Transverse colon (tissue), 4 donors: ENCODE measurements around the gene GGA1. TPM values are rescaled to one million over a fixed set of nuclear protein-coding genes. Genes with fewer than 3 reads are reported as not detected.

Experiments used
- DNase-seq: peaks from one replicate; pipeline ENCODE4 v3.0.0-alpha.2; 2019
- H3K27ac ChIP-seq, 4 donors: fragments of 200-600 bp; sonication (generic); 2 replicates each; pipeline ENCODE4 v1.5.1; 2016 to 2018; ENCODE audit warnings: inconsistent platforms in 4 of 4
- H3K27me3 ChIP-seq: fragments of 200-600 bp; sonication (generic); 2 replicates; pipeline ENCODE4 v1.5.1; 2017; ENCODE audit warnings: inconsistent platforms
- H3K36me3 ChIP-seq, 4 donors: fragments of 200-600 bp; sonication (generic); 2 replicates each; pipeline ENCODE4 v1.5.1; 2017 to 2019; ENCODE audit warnings: inconsistent platforms in 4 of 4
- H3K4me1 ChIP-seq, 4 donors: fragments of 200-600 bp; sonication (generic); 2 replicates each; pipeline ENCODE4 v1.5.1; 2017 to 2020; ENCODE audit warnings: inconsistent platforms in 4 of 4
- H3K4me3 ChIP-seq, 4 donors: fragments of 200-600 bp; sonication (generic); 1 replicate in 1 of 4; 2 replicates in 3 of 4; pipeline versions ENCODE4 v1.5.1 to v1.6.1; 2017 to 2019; ENCODE audit warnings: inconsistent platforms in 4 of 4
- H3K9me3 ChIP-seq, 2 donors: fragments of 200-600 bp; sonication (generic); 2 replicates each; pipeline ENCODE4 v1.5.1; 2017 to 2019; ENCODE audit warnings: inconsistent platforms in 2 of 2
- EP300 ChIP-seq: sonication (generic); formaldehyde crosslinking; IDR thresholded peaks from one replicate; pipeline ENCODE4 v1.6.1; 2017; ENCODE audit warnings: antibody characterized with exemption, low read depth
- POLR2A ChIP-seq: fragments of 450-650 bp; IDR thresholded peaks from one replicate; pipeline ENCODE4 v1.6.1; 2016; ENCODE audit warnings: antibody characterized with exemption, mild to moderate bottlenecking, moderate library complexity
- POLR2AphosphoS5 ChIP-seq, 3 donors: sonication (generic); formaldehyde crosslinking; IDR thresholded peaks; one replicate each; pipeline ENCODE4 v1.6.1; 2016; ENCODE audit warnings: antibody characterized with exemption in 3 of 3
- WGBS, 2 donors: methylation state at CpG; one replicate each; pipeline ENCODE4 v1.1.5; 2018; ENCODE audit warnings: low coverage in 1 of 2; 5-methylcytosine and 5-hydroxymethylcytosine counted together
- in situ Hi-C, 4 donors: fragments of 200-750 bp; cut with MboI; loops; one replicate each; pipeline versions ENCODE4 v1.15.0 to v1.15.1; 2017; ENCODE audit warnings: low sequenced_read_pairs in 3 of 4, low pct_ligation_motif_present in 1 of 4, low pct_unique_long_range_greater_than_20kb in 1 of 4
- intact Hi-C: fragments of 100-400 bp; cut with DNase I; formaldehyde crosslinking; loops from one replicate; pipeline ENCODE4 v1.15.1; 2023; ENCODE audit warnings: low total_unique reads
- total RNA-seq, 4 donors: library from RNA; depleted of rRNA; stranded (reverse); fragments of >200 nt; gene quantifications; one replicate each; pipeline ENCODE4 v1.1.0, GENCODE V29; 2016
- TF ChIP-seq, protein P1 (sequence below), 5 experiments: fragments of 200-600 bp in 3 of 5; fragments of 450-650 bp in 2 of 5; sonication (generic) in 3 of 5; IDR thresholded peaks; 1 replicate in 2 of 5; 2 replicates in 3 of 5; pipeline ENCODE4 v1.5.1; 2016 to 2017; ENCODE audit warnings: antibody characterized with exemption in 5 of 5, inconsistent platforms in 3 of 5, mild to moderate bottlenecking in 2 of 5, moderate library complexity in 1 of 5

Gene GGA1
- total RNA-seq, 4 donors from 2014 or later = 60.1 to 142 (median 73.8) TPM

DNA sequence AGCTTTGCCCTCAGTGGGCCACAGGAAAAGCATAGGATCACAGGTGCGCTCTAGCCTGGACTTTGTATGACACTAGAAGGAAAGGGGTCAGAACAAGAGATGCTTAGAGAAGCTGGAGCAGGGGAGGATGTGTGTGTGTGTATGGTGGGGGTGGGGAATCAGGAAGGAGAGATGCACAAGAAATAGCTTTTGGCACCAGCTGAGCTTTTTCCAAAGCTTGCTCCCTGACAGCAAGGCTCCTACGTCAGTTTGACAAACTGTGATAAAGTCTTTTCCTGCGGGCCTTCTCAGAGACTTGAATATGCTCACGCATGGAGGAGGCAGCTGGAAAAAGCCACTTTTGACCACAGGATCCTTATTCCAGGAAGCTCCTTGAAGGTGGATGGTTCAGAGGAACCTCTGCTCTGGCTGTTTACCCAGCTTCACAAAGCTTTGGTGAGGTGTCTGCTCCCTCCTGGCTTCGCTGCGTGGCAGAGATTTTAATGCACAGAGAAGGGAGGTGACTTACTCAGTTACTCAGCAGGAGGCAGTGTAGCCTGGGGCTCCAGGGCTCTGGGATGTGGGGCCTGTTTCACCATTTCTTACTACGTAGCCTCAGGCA is 44.4 kb upstream of the GGA1 start:
- no peak for DNase-seq
- in situ Hi-C loops = no loop called here
- no peaks in the 10 kb centered on the region for H3K36me3 ChIP-seq
- no peaks in the 10 kb centered on the region for H3K9me3 ChIP-seq
- H3K4me1 ChIP-seq = peaks cover 50 to 84% (median 74%) of the 10 kb centered on the region in 4 donors
- no peak overlapping the region for H3K4me3 ChIP-seq
- TF ChIP-seq, protein P1, sequence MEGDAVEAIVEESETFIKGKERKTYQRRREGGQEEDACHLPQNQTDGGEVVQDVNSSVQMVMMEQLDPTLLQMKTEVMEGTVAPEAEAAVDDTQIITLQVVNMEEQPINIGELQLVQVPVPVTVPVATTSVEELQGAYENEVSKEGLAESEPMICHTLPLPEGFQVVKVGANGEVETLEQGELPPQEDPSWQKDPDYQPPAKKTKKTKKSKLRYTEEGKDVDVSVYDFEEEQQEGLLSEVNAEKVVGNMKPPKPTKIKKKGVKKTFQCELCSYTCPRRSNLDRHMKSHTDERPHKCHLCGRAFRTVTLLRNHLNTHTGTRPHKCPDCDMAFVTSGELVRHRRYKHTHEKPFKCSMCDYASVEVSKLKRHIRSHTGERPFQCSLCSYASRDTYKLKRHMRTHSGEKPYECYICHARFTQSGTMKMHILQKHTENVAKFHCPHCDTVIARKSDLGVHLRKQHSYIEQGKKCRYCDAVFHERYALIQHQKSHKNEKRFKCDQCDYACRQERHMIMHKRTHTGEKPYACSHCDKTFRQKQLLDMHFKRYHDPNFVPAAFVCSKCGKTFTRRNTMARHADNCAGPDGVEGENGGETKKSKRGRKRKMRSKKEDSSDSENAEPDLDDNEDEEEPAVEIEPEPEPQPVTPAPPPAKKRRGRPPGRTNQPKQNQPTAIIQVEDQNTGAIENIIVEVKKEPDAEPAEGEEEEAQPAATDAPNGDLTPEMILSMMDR (IDR thresholded peaks at IDR 0.05) = no peak
- TF ChIP-seq POLR2A = no peak
- no peak for TF ChIP-seq EP300
- TF ChIP-seq POLR2AphosphoS5 (IDR thresholded peaks at IDR 0.05) = no peak
- no peaks in the 10 kb centered on the region for H3K27me3 ChIP-seq
- intact Hi-C loops = no loop called here
- H3K27ac ChIP-seq = peak overlapping the region; percentile 97 to 99 (median 99)
- WGBS, 2 donors = 46 to 73% methylated on average over 3 to 7 of the region's 7 CpGs

- WGBS, 2 donors = 62% methylated on average over 15 of the region's 17 CpGs; no CpG with 5 or more reads in 1 of the 2 donors
- Histone ChIP-seq H3K27ac (peak overlapping the region; percentile 12 to 99 (median 48)), H3K4me3 (no peak overlapping the region), H3K36me3 (no peaks in the 10 kb centered on the region), H3K9me3 (no peaks in the 10 kb centered on the region), H3K27me3 (no peaks in the 10 kb centered on the region), H3K4me1 (peaks cover 55 to 91% (median 82%) of the 10 kb centered on the region in 4 donors)
- in situ Hi-C loops = no loop called here
- TF ChIP-seq EP300 (no peak), POLR2A (no peak)
- TF ChIP-seq, protein P1 (IDR thresholded peaks at IDR 0.05) = no peak
- intact Hi-C loops = loop anchor here (2.0 kb wide), 1 partner anchor 21 kb away; no protein-coding TSS in a partner anchor
- no peak for DNase-seq
These were observed 42.8 kb upstream of the GGA1 start for GRCh38 chr22:37565830-37566229.

GRCh38 chr22:37566329-37566837 is 42.3 kb upstream of the GGA1 start:
- no peak overlapping the region for H3K4me3 ChIP-seq
- peak overlapping the region; percentile 51 to 99 (median 68) for H3K27ac ChIP-seq
- no peaks in the 10 kb centered on the region for H3K27me3 ChIP-seq
- peak; percentile 44 for DNase-seq
- H3K9me3 ChIP-seq = no peaks in the 10 kb centered on the region
- in situ Hi-C loops (no loop called here), intact Hi-C loops (loop anchor here (2.0 kb wide), 1 partner anchor 22 kb away; no protein-coding TSS in a partner anchor)
- H3K36me3 ChIP-seq = no peaks in the 10 kb centered on the region
- peaks cover 59 to 89% (median 86%) of the 10 kb centered on the region in 4 donors for H3K4me1 ChIP-seq
- TF ChIP-seq POLR2AphosphoS5 (IDR thresholded peaks at IDR 0.05) (no peak), EP300 (no peak), POLR2A (no peak)
- TF ChIP-seq, protein P1 (IDR thresholded peaks at IDR 0.05) = no peak
- 72% methylated on average over 23 of the region's 28 CpGs; no CpG with 5 or more reads in 1 of the 2 donors for WGBS, 2 donors

DNA sequence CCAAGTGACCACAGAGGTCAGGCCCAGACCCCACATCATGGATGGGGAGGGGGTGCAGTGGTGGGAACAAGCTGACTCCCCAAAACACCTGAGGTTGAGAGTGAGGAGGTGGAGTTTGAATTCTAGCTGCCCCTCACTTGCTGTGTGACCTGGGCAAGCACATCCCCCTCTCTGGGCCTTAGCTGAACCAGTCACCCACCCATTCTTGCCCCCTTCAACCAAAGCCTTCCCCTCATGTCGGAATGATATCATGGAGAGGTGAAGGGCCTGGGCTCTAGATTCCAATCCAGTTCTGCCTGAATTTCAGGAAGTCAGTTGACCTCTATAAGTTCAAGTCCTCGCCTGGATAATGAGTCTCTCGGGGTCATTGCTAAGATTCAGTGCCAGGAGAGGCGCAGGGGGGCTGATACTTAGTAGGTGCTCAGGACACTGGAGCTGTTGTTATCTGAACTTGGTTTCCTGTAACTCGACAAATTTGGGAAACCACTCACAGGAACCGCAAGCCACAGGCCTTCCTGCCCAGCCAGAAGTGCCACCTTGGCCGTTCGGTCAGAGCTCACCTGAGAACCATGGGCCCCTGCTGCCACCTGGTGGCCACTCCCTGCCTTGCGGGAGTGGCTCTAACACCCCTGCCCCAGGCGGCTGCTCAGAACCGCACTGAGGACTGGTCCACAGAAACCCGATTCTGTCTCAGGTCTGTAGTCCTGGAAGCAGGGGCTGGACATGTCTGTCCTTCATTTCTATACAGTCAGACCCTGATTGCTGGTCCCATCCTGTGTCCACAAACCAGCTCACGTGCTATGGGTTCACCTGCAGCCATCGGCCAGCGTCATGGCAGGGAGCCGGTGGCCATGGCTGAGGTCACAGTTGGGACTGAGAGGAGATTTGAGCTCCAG is 41.5 kb upstream of the GGA1 start:
- in situ Hi-C loops (no loop called here), intact Hi-C loops (loop anchor here (2.0 kb wide), 1 partner anchor 22 kb away; no protein-coding TSS in a partner anchor)
- peak in 1 of 3 donors; percentile 9 for TF ChIP-seq POLR2AphosphoS5 (IDR thresholded peaks at IDR 0.05)
- no peak for TF ChIP-seq POLR2A
- TF ChIP-seq EP300 = no peak
- TF ChIP-seq, protein P1 (IDR thresholded peaks at IDR 0.05) = peak; percentile 95 to 97 (median 96)
- peaks cover 58 to 83% (median 79%) of the 10 kb centered on the region in 4 donors for H3K4me1 ChIP-seq
- H3K27me3 ChIP-seq = no peaks in the 10 kb centered on the region
- no peaks in the 10 kb centered on the region for H3K9me3 ChIP-seq
- H3K27ac ChIP-seq = peak overlapping the region; percentile 51 to 99 (median 68)
- no peak overlapping the region for H3K4me3 ChIP-seq
- H3K36me3 ChIP-seq = no peaks in the 10 kb centered on the region
- WGBS, 2 donors = 35% methylated on average over 14 of the region's 16 CpGs; no CpG with 5 or more reads in 1 of the 2 donors
- DNase-seq = peak; percentile 95
